NCI-H345 (cell line): Measurements from ENCODE around the gene ITPK1.

Experiments
- DNase-seq: peaks from one replicate; lab custom pipeline; 2025; lab: John Stamatoyannopoulos, UW

ITPK1 gene

GRCh38 chr14:92952481-92953298, 163.0 kb downstream of the ITPK1 start:
- DNase-seq: no peak

GRCh38 chr14:92951912-92952471, 163.7 kb downstream of the ITPK1 start:
- peak; percentile 74 for DNase-seq

DNA sequence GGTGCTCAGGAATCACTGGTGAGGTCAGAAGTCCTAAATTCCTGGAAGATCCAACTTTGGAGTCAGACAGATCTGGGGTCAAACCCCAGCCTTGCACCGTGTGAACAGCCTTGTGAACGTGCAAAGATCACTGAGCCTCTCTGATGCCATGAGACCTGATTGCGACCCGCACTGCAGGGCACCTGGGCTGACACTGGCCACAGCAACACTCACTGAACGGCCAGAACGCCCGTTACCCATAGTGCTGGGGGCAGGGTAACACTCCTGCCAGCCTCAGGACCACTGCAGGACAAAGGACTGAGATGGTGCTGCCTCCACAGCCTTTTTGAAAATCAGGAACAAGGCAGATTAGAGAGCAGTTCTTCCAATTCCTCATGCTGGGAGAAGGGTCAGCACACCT, 164.5 kb downstream of the ITPK1 start:
- DNase-seq: no peak

GRCh38 chr14:92950773-92951172, 165.0 kb downstream of the ITPK1 start:
- DNase-seq: no peak

- no peak for DNase-seq
These were observed 165.6 kb downstream of the ITPK1 start for GRCh38 chr14:92950193-92950540.

DNA sequence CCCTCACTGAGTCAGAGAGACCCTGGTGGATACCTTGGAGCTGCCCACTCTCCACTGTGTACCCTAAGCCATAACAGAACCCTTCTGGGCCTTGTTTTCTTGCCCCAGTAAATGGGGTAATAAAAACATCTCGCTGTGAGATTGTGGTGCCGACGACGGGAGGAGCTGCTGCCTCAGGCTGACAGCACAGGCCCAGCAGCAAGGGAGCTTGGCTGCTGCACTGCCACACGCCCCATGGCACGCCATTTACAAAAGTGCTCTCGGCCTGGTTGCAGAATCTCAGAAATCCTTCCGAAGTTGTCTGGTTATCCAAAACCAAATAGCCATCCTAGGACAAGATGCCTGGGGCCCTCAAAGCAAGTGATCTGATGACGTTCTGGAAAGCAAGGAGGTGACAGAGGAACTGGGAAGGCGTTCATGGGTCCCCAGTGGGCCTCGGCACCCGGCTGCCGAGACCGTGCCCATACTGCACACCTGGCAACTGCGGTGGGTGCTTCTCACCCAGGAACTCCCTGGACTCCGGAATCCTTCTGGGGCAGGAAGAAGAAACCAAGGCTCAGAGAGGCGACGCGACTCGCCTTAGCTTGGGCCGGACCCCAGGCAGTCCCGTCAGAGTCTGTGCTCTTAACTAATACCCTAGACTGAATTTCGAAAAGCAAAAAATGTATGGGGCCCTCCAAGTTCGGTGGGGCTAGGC, 166.1 kb downstream of the ITPK1 start:
- no peak for DNase-seq

- no peak for DNase-seq
These were observed 167.1 kb downstream of the ITPK1 start for GRCh38 chr14:92948647-92949046.

- no peak for DNase-seq
These were observed 168.7 kb downstream of the ITPK1 start for GRCh38 chr14:92946847-92947545.

- DNase-seq: no peak
These were observed 169.5 kb downstream of the ITPK1 start for GRCh38 chr14:92945959-92946846.

- DNase-seq: peak; percentile 35
These were observed 170.2 kb downstream of the ITPK1 start for GRCh38 chr14:92945544-92945943.

DNA sequence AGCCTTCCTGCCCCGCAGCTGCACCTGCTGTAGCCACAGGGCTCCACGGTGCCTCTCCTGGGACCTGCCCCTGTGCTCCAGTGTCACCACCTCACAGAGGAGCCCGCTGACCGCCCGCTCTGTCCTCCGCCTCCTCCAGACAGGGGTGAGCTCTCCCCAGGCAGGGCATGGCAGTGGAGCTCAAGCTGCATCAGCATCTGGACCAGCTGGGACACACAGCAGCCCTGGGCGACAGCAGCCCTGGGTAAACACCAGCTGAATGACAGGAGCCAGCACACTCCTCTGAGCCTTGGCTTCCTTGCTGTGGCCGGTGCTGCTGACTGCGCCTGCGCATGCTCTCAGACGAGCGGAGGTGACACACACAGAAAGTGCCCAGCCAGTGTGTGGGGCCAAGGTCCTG, 170.7 kb downstream of the ITPK1 start:
- no peak for DNase-seq

DNA sequence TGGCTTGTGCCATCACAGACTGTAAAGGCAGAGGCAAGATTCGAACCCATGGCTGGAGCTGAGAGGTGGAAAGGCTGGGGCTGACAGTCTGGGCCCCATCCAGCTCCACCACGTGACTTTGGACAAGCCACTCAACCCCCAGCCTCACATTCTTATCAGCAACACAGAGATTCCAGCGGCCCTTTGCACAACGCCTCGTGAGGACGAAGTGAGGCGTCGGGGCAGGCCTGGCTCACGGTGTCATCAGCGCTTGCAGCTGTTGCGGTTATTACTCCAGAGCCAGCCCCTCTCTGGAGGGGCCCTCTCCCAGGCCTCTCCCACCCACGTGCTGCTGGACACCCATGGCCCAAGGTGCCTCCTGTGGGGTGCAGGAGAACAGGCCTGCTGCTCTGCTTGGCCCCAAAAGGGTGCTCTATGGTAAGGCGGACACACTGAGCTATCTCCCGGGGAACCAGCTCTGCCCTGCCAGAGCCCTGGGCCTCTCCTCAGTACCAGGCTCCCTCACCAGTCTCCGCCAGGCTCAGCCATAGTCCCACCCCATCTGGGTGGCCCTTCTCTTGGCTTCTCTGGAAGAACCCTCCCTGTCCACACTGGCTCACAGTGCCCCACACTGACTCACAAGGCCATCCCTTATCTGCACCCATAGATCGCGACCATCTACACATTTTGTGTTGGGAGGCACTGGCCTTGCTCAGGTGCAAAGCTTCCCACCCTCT, 171.7 kb downstream of the ITPK1 start:
- no peak for DNase-seq

DNA sequence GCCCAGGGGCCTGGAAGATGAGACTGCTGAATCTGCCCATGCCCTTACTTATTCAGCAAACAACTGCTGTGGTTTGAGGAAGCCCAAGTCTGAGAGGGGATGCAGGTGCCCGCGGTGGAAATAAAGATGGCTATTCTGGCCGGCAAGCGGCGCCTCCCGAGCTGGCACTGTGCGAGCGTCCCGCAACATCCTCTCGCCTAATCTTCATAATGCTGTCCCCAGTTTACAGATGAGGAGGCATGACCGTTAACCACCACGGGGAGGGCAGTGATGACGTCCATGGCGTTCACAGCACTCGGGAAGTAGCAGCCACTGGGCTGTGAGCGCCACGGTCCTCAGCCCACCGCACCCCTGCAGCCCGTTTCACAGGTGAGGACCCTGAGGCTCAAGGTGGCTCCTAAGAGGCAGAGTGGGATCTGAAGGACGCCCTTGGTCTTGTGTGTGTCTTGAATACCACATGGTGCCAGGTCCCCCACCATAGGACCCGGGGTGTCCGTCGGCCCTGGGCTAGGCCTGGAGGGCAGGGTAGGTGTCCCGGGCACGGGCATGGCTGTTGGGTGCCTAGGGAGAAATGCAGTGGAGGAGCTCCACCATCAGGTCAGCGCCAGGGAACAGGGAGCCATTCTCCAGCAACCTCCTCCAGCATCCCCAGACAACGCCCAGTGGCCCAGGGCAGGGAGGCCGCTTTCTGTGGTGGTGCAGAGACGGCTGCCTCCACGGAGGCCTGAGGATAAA, 172.6 kb downstream of the ITPK1 start:
- DNase-seq: no peak

GRCh38 chr14:92942576-92942975, 173.1 kb downstream of the ITPK1 start:
- no peak for DNase-seq

- DNase-seq: no peak
These were observed 173.6 kb downstream of the ITPK1 start for GRCh38 chr14:92942136-92942535.

GRCh38 chr14:92941531-92941930, 174.2 kb downstream of the ITPK1 start:
- no peak for DNase-seq

DNA sequence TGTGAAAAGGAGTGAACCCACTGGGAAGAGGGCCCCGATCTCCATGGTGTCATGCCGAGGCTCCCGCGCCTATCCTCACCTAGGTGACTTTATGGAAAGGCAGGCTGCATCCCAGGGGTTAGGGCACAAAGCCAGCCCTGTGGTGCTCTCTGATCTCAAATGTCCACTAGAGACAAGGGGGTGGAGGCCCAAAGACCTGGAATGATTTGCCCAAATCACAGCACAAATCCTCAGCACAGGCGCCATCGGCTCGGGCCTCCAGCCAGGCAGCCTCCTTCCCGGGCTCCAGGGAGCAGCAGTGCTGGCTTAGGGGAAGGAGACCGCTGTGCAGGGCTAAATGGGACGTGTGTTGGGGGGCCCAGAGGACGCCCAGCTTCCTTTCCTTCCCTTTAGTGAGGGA, 175.2 kb downstream of the ITPK1 start:
- DNase-seq: no peak

DNA sequence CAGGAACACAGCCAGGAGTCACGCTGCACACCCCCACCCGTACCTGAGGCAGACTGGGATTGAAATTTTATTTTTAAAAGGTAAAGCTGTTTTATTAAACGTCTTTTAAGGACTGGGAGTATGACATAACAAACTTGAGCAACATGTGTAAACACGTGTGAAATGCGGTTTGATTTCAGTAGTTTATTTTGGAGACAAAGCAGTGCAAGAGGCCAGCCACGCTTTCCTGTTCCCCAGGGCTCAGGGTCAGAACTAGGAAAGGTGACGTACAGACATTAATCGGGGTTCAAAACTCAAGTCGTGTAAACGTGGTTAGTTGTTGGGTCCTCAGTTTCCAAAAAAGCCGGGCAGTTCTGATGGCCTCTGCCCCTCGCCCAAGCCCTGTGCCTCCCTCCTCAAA, 176.0 kb downstream of the ITPK1 start:
- no peak for DNase-seq

DNA sequence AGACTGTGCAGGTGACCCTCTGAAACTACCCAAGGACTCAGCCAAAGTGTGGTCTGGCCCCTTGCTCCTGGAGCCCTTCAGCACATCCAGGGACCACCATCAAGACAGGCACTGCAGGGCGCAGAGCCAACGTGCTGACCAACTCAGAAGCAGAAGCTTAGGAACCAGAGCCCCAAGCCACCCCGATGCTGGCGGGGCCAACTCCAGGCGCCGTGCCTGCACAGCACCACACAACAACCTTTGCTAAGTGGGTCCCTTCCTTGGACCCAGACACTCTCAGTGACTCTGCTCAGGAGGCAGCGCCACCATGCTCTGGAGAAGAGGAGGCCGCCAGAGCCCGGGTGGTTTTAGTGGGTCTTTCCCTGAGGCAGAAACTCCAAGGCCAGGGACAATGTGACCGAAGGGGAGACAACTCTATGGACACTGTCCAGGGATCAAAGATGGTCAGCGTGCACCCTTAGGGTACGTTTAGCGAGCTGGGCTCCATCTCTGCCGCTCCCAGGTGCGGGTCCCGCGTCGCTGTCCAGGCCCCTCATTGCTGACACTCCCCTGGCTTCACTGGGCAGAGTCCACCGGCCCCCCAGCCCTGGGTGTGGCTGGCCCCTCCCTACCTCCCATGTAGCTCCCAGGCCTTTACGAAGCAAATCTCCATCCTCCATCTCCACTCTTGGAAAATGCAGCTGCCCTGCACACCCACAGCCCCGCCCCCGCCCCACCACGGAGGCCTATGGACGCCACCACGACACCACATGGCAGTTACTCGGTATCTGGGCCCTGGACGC, 176.6 kb downstream of the ITPK1 start:
- no peak for DNase-seq
